A549 (cell line): Measurements from ENCODE around the gene TFCP2. TPM values are rescaled to one million over a fixed set of nuclear protein-coding genes. Genes with fewer than 3 reads are reported as not detected.

ENCODE experiments used
- ATAC-seq, 2 experiments: fragments of 200-7000 bp in 1 of 2; fragments of >200 bp in 1 of 2; cut with Nextera tagmentation in 1 of 2; cut with Tn5 transposase in 1 of 2; 3 replicates each; pipeline versions ENCODE4 v1.8.0 to v1.9.1; 2018 to 2020; ENCODE audit warnings: mild to moderate bottlenecking in 1 of 2, moderate library complexity in 1 of 2
- CTCF ChIA-PET: fragments of 300-600 bp; sonication (Branson Sonifier 250); formaldehyde crosslinking; extraction: SDS; loops from one replicate; lab custom pipeline; 2021; ENCODE audit warnings: antibody characterized with exemption, inconsistent platforms; lab: Yijun Ruan, JAX
- POLR2A ChIA-PET: fragments of 350-600 bp; formaldehyde crosslinking; extraction: SDS; loops from one replicate; lab custom pipeline; 2021; ENCODE audit warnings: antibody characterized with exemption, inconsistent platforms; lab: Yijun Ruan, JAX
- DNase-seq, 2 experiments: peaks; one replicate each; pipeline versions ENCODE4 v3.0.0 to v3.0.0-alpha.2; 2011 to 2016; ENCODE audit warnings: low read depth in 1 of 2, low spot score in 1 of 2
- FAIRE-seq: peaks from 2 replicates; lab custom pipeline; 2011; peaks lifted over from hg19 to GRCh38; lab: Jason Lieb, UNC
- H3K27ac ChIP-seq, 2 experiments: fragments of >200 bp; sonication (Bioruptor Twin); formaldehyde crosslinking; 3 replicates each; pipeline ENCODE4 v1.5.1; 2016 to 2017
- H3K4me1 ChIP-seq: fragments of >200 bp; sonication (Bioruptor Twin); formaldehyde crosslinking; 3 replicates; pipeline ENCODE4 v1.6.1; 2016
- H3K4me2 ChIP-seq: fragments of >200 bp; sonication (Bioruptor Twin); formaldehyde crosslinking; 3 replicates; pipeline ENCODE4 v1.6.1; 2016
- H3K4me3 ChIP-seq: fragments of >200 bp; sonication (Bioruptor Twin); formaldehyde crosslinking; 3 replicates; pipeline ENCODE4 v1.5.1; 2016
- H3K9me3 ChIP-seq: fragments of >200 bp; sonication (Bioruptor Twin); formaldehyde crosslinking; 3 replicates; pipeline ENCODE4 v1.6.1; 2016
- ATOH8 ChIP-seq: fragments of 250-450 bp; sonication (Bioruptor Pico); IDR thresholded peaks from 2 replicates; pipeline ENCODE4 v1.5.0; 2020; ENCODE audit warnings: low read depth, mild to moderate bottlenecking, moderate library complexity
- BHLHE40 ChIP-seq: IDR thresholded peaks from 2 replicates; pipeline ENCODE4 v1.6.1; 2012; ENCODE audit warnings: low read depth, low read length, inconsistent platforms
- CEBPB ChIP-seq, 2 experiments: fragments of >200 bp in 1 of 2; sonication (Bioruptor Twin) in 1 of 2; formaldehyde crosslinking in 1 of 2; IDR thresholded peaks; 2 replicates each; pipeline ENCODE4 v1.6.1; 2012 to 2016
- CHD2 ChIP-seq: fragments of 150-350 bp; IDR thresholded peaks from 2 replicates; pipeline ENCODE4 v1.6.1; 2014; ENCODE audit warnings: low read length; ENCODE audit not compliant: partially characterized antibody
- CHD4 ChIP-seq: fragments of 200-600 bp; sonication (generic); IDR thresholded peaks from 2 replicates; pipeline ENCODE4 v1.6.1; 2016; ENCODE audit warnings: antibody characterized with exemption, mild to moderate bottlenecking, borderline replicate concordance
- CTCF ChIP-seq: fragments of >200 bp; sonication (Bioruptor Twin); formaldehyde crosslinking; IDR thresholded peaks from 3 replicates; pipeline ENCODE4 v1.5.1; 2016
- EHF ChIP-seq: fragments of 250-450 bp; sonication (Bioruptor Pico); IDR thresholded peaks from 2 replicates; pipeline ENCODE4 v1.5.0; 2020; ENCODE audit warnings: mild to moderate bottlenecking
- EP300 ChIP-seq, 2 experiments: fragments of >200 bp; sonication (Bioruptor Twin); formaldehyde crosslinking; IDR thresholded peaks; 2 replicates in 1 of 2; 3 replicates in 1 of 2; pipeline ENCODE4 v1.6.1; 2016 to 2017
- ESRRA ChIP-seq: fragments of 150-350 bp; IDR thresholded peaks from 2 replicates; pipeline ENCODE4 v1.6.1; 2014; ENCODE audit warnings: mild to moderate bottlenecking, low read length, borderline replicate concordance
- FOSL2 ChIP-seq, 2 experiments: fragments of 450-650 bp in 1 of 2; fragments of >200 bp in 1 of 2; sonication (Bioruptor Twin) in 1 of 2; formaldehyde crosslinking; IDR thresholded peaks; 2 replicates each; pipeline versions ENCODE4 v1.5.0 to v1.6.1; 2016 to 2020; ENCODE audit warnings: mild to moderate bottlenecking in 1 of 2, moderate library complexity in 1 of 2
- FOXS1 ChIP-seq: fragments of 250-450 bp; sonication (Bioruptor Pico); IDR thresholded peaks from 2 replicates; pipeline ENCODE4 v1.5.0; 2020; ENCODE audit warnings: mild to moderate bottlenecking, moderate library complexity
- GATA3 ChIP-seq: IDR thresholded peaks from 2 replicates; pipeline ENCODE4 v1.6.1; 2012; ENCODE audit warnings: borderline replicate concordance
- HEYL ChIP-seq: fragments of 250-450 bp; sonication (Bioruptor Pico); IDR thresholded peaks from 2 replicates; pipeline ENCODE4 v1.8.0; 2021; ENCODE audit warnings: mild to moderate bottlenecking, moderate library complexity
- HMGXB4 ChIP-seq: fragments of 250-450 bp; sonication (Bioruptor Pico); IDR thresholded peaks from 2 replicates; pipeline ENCODE4 v1.5.0; 2021; ENCODE audit warnings: mild to moderate bottlenecking, moderate library complexity, borderline replicate concordance
- HOXB13 ChIP-seq: fragments of 250-450 bp; sonication (Bioruptor Pico); IDR thresholded peaks from 2 replicates; pipeline ENCODE4 v1.5.0; 2020; ENCODE audit warnings: low read depth, mild to moderate bottlenecking, moderate library complexity
- HOXB5 ChIP-seq: fragments of 250-450 bp; sonication (Bioruptor Pico); IDR thresholded peaks from 2 replicates; pipeline ENCODE4 v1.5.0; 2020; ENCODE audit warnings: mild to moderate bottlenecking, moderate library complexity
- JUN ChIP-seq, 2 experiments: fragments of >200 bp; sonication (Bioruptor Twin); formaldehyde crosslinking; IDR thresholded peaks; 2 replicates in 1 of 2; 3 replicates in 1 of 2; pipeline ENCODE4 v1.6.1; 2016 to 2017
- JUNB ChIP-seq: fragments of >200 bp; sonication (Bioruptor Twin); formaldehyde crosslinking; IDR thresholded peaks from 2 replicates; pipeline ENCODE4 v1.6.1; 2016
- MAZ ChIP-seq: fragments of 150-350 bp; IDR thresholded peaks from 2 replicates; pipeline ENCODE4 v1.6.1; 2014; ENCODE audit warnings: antibody characterized with exemption, low read depth, low read length, borderline replicate concordance
- RARB ChIP-seq: fragments of 250-450 bp; sonication (Bioruptor Pico); IDR thresholded peaks from 2 replicates; pipeline ENCODE4 v1.8.0; 2021; ENCODE audit warnings: mild to moderate bottlenecking, moderate library complexity
- RFX5 ChIP-seq: fragments of 450-650 bp; IDR thresholded peaks from 2 replicates; pipeline ENCODE4 v1.7.1; 2014; ENCODE audit warnings: antibody characterized with exemption, mild to moderate bottlenecking, moderate library complexity
- RNF2 ChIP-seq: fragments of 200-600 bp; sonication (generic); IDR thresholded peaks from 2 replicates; pipeline ENCODE4 v1.6.1; 2016; ENCODE audit warnings: low read depth, mild to moderate bottlenecking, antibody characterized with exemption, moderate library complexity, borderline replicate concordance
- SMC3 ChIP-seq: fragments of >200 bp; sonication (Bioruptor Twin); formaldehyde crosslinking; IDR thresholded peaks from 3 replicates; pipeline ENCODE4 v1.6.1; 2018; ENCODE audit warnings: inconsistent platforms
- SREBF2 ChIP-seq: fragments of 450-650 bp; IDR thresholded peaks from 2 replicates; pipeline ENCODE4 v1.6.1; 2014; ENCODE audit warnings: mild to moderate bottlenecking, moderate library complexity
- TP53 ChIP-seq: fragments of 250-450 bp; sonication (Bioruptor Pico); IDR thresholded peaks from 2 replicates; pipeline ENCODE4 v1.5.0; 2021; ENCODE audit warnings: mild to moderate bottlenecking, moderate library complexity
- USF2 ChIP-seq: fragments of 450-650 bp; IDR thresholded peaks from 2 replicates; pipeline ENCODE4 v1.6.1; 2014; ENCODE audit warnings: antibody characterized with exemption
- ZC3H11A ChIP-seq: fragments of 450-650 bp; IDR thresholded peaks from 2 replicates; pipeline ENCODE4 v1.6.1; 2014; ENCODE audit warnings: antibody characterized with exemption, mild to moderate bottlenecking
- WGBS: methylation state at CpG from one replicate; pipeline ENCODE4 v1.1.6; 2017; ENCODE audit errors: missing lambda C conversion rate; 5-methylcytosine and 5-hydroxymethylcytosine counted together
- polyA plus RNA-seq, 4 experiments: library from polyadenylated mRNA; depleted of rRNA in 3 of 4; stranded (reverse); fragments of >200 nt; fragmentation: RNase III in 1 of 4; extraction: RNeasy Plus Mini Kit Qiagen cat#74134 plus additional on column Dnase treatment in 1 of 4; gene quantifications; 2 replicates in 3 of 4; 3 replicates in 1 of 4; pipeline ENCODE4 v1.2.3, GENCODE V29; 2011 to 2017

The TFCP2 gene
- polyA plus RNA-seq, 2 of the 4 experiments (the other 2 are of a cell fraction): 18.7 to 39.8 TPM

GRCh38 chr12:51187370-51187987, 14.5 kb upstream of the TFCP2 start:
- Histone ChIP-seq H3K4me2 (no peak overlapping the region), H3K27ac (no peak overlapping the region), H3K4me3 (no peak overlapping the region), H3K4me1 (no peaks in the 10 kb centered on the region), H3K9me3 (no peaks in the 10 kb centered on the region)
- POLR2A ChIA-PET: no interaction called here
- ATAC-seq (no peak), DNase-seq (no peak), FAIRE-seq (no peak)
- WGBS: 59% methylated on average over 5 of the region's 5 CpGs
- no peak for TF ChIP-seq RARB (CRISPR knock-in tag)
- TF ChIP-seq FOSL2 (IDR thresholded peaks at IDR 0.05): no peak
- TF ChIP-seq FOSL2 (CRISPR knock-in tag; IDR thresholded peaks at IDR 0.05): no peak
- TF ChIP-seq HOXB5 (CRISPR knock-in tag): no peak
- TF ChIP-seq JUNB: no peak
- no peak for TF ChIP-seq BHLHE40
- no peak for TF ChIP-seq ESRRA
- TF ChIP-seq MAZ: no peak
- TF ChIP-seq CHD4: no peak
- TF ChIP-seq RNF2: no peak
- no peak for TF ChIP-seq HMGXB4 (CRISPR knock-in tag)
- TF ChIP-seq FOXS1: no peak
- no peak for TF ChIP-seq RFX5
- no peak for TF ChIP-seq EHF (CRISPR knock-in tag)
- TF ChIP-seq HEYL: no peak
- CTCF ChIA-PET: no interaction called here

- 62% methylated on average over 3 of the region's 3 CpGs for WGBS
- Histone ChIP-seq H3K9me3 (no peaks in the 10 kb centered on the region), H3K4me3 (no peak overlapping the region), H3K27ac (no peak overlapping the region), H3K4me1 (no peaks in the 10 kb centered on the region), H3K4me2 (no peak overlapping the region)
- TF ChIP-seq SREBF2 (no peak), JUN (IDR thresholded peaks at IDR 0.05) (no peak), ATOH8 (CRISPR knock-in tag) (no peak), CHD2 (no peak), RFX5 (no peak), TP53 (CRISPR knock-in tag) (no peak), HOXB13 (CRISPR knock-in tag) (no peak), EHF (CRISPR knock-in tag) (no peak)
- DNase-seq: no peak
- no peak for FAIRE-seq
- CTCF ChIA-PET: interaction anchor here (1.1 to 1.7 kb wide), 2 partner anchors 11 to 17 kb away, joined by 5 to 6 read pairs; no protein-coding TSS in a partner anchor
- POLR2A ChIA-PET: no interaction called here
- no peak for ATAC-seq
Observed at GRCh38 chr12:51186465-51187085, 13.6 kb upstream of the TFCP2 start.

GRCh38 chr12:51185171-51185717, 12.3 kb upstream of the TFCP2 start:
- no peak overlapping the region for H3K4me3 ChIP-seq
- no peak for ATAC-seq
- WGBS: 78% methylated on average over 6 of the region's 6 CpGs
- no peak overlapping the region for H3K4me2 ChIP-seq
- CTCF ChIA-PET: interaction anchor here (0.8 to 1.7 kb wide), 4 partner anchors 9 to 85 kb away, joined by 3 to 6 read pairs (median 4); partner anchors contain the start of gene SMAGP
- FAIRE-seq: no peak
- no peak overlapping the region for H3K27ac ChIP-seq
- DNase-seq: no peak
- POLR2A ChIA-PET: interaction anchor here (1.0 kb wide), 1 partner anchor 33 kb away, joined by 3 read pairs; the partner anchor contains the start of gene POU6F1
- no peaks in the 10 kb centered on the region for H3K4me1 ChIP-seq
- H3K9me3 ChIP-seq: no peaks in the 10 kb centered on the region
- TF ChIP-seq SMC3 (no peak), ATOH8 (CRISPR knock-in tag) (no peak), EP300 (IDR thresholded peaks at IDR 0.05) (no peak), USF2 (no peak), CEBPB (IDR thresholded peaks at IDR 0.05) (no peak), CTCF (no peak), GATA3 (no peak), ZC3H11A (no peak)
